ENCODE measurements around the gene PTPN14. TPM values are rescaled to one million over a fixed set of nuclear protein-coding genes. Genes with fewer than 3 reads are reported as not detected.
A peak's percentile ranks its signal among the peaks of the same experiment; 100 is the strongest.
"Not testable (repeated sequence)": the region's sequence is repeated elsewhere in the genome, so short reads cannot be mapped to it uniquely, and the experiment has no call there.

The PTPN14 gene
- polyA plus RNA-seq, 1 donor, result 12.8 TPM

DNA sequence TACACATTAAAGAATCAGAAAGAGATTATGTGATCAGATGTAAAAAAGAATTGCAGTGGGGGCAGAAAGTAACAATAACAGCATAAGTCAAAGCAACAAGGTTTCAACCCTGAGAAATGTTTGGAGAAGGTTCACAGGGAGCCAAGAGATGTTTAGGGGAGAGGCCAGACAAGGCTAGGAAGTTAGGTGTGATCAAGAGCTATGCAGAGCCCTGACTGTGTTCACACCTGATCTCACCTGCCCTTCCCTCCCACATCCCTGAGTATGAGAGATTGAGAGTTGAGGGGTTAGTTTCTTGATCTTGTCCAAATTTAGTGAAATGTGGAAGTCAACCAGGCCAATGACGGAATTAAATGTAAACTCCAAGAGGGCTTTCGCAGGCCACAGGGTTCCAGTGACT lies 10.2 kb downstream of the PTPN14 start:
- DNase-seq, result no peak

- no peak for DNase-seq
Observed at GRCh38 chr1:214540324-214540723, 11.1 kb downstream of the PTPN14 start.

GRCh38 chr1:214538496-214538895 lies 12.9 kb downstream of the PTPN14 start:
- peak; percentile 35 for DNase-seq

- DNase-seq, result no peak
Observed at GRCh38 chr1:214537872-214538473, 13.4 kb downstream of the PTPN14 start.

GRCh38 chr1:214537219-214537618 lies 14.2 kb downstream of the PTPN14 start:
- no peak for DNase-seq

DNA sequence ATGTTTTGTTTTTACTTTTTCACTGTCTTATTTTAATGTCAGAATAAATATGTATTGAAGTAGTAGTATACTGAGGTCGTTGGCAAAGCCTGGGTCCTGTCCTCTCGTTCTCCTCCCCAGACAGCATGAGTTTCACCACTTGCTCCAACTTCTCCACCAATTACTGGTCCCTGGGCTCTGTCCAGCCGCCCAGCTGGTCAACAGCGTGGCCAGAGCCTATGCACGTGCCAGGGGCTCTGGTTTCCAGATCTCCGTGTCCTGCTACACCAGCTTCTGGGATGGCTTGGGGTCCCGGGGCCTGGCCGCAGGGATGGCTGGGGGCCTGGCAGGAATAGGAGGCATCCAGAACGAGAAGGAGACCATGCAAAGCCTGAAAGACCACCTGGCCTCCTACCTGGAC lies 19.3 kb downstream of the PTPN14 start:
- DNase-seq, result no peak

DNA sequence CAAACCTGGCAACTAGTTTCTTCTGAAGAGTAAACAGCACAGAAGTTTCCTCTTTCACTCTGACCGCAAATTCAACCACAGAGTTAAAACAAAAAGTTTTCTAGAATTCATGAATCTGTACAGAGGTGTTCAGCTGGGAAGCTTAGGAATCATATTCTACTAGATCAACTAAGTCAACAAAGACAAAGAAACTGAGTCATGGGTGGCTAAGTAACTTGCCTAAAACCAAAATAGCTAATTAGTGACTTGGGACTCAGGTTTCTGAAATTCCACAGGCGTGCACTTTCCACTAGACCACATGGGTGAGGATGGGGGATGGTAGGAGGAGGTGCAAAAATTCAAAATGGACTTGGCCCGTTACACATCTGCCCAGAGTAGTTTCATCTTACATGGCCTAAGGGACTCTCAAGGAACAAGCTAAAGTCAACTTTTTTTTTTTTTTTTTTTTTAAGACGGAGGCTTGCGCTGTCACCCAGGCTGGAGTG lies 25.8 kb downstream of the PTPN14 start:
- no peak for DNase-seq

- no peak for DNase-seq
Observed at GRCh38 chr1:214524824-214525223, 26.6 kb downstream of the PTPN14 start.

GRCh38 chr1:214523124-214523824 lies 28.1 kb downstream of the PTPN14 start:
- DNase-seq, result no peak

DNA sequence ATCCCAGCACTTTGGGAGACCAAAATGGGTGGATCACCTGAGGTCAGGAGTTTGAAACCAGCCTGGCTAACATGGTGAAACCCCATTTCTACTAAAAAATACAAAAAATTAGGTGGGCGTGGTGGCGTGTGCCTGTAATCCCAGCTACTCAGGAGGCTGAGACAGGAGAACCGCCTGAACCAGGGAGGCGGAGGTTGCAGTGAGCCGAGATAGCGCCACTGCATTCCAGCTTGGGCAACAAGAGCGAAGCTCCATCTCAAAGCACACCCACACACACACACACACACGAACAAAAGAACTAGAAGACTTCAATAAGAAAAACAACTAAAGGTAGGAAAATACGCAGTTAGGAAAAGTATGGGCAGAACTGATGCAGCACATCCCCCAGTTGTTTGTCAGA lies 29.9 kb downstream of the PTPN14 start:
- DNase-seq, result not testable (repeated sequence)

- no peak for DNase-seq
Observed at GRCh38 chr1:214520544-214521165, 30.7 kb downstream of the PTPN14 start.

- DNase-seq, result no peak
Observed at GRCh38 chr1:214518361-214518760, 33.0 kb downstream of the PTPN14 start.

- no peak for DNase-seq
Observed at GRCh38 chr1:214516434-214517326, 34.7 kb downstream of the PTPN14 start.

- no peak for DNase-seq
Observed at GRCh38 chr1:214515544-214516433, 35.6 kb downstream of the PTPN14 start.

DNA sequence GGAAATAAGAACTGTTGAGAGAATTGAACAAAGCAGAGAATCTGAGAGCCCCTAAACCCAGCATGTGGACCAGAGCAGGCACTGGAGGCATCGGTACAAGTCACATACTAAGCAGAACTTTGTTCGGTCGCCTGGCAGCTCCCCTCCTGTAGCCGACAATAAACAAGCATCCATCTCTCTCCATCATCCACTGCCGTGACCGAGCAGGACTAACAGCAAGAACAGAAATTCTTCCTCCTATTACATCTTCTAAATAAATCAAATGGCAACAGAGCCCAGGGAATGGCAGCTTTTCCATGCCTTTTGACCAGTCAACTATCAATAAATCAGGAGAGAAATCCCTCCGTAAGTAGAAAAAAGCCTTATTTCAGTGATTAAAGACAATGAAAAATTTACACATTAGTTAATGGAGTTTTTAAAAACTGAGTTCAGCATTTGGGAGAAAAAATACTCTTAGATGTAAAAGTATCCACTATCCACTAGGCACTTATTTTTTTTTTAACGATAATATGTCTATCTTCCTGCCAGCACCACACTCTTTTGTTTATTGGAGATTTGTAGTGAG lies 36.5 kb downstream of the PTPN14 start:
- DNase-seq, result no peak

- no peak for DNase-seq
Observed at GRCh38 chr1:214514032-214514818, 37.2 kb downstream of the PTPN14 start.

GRCh38 chr1:214513394-214513793 lies 38.0 kb downstream of the PTPN14 start:
- DNase-seq, result no peak

GRCh38 chr1:214511639-214511998 lies 39.8 kb downstream of the PTPN14 start:
- no peak for DNase-seq

- DNase-seq, result no peak
Observed at GRCh38 chr1:214510914-214511638, 40.3 kb downstream of the PTPN14 start.

- DNase-seq, result no peak
Observed at GRCh38 chr1:214510477-214510876, 40.9 kb downstream of the PTPN14 start.

Data from hindlimb muscle (tissue), 1 donor.